HG02938 (cell line): ENCODE measurements around the gene TP53TG5.

Experiments
- ATAC-seq: cut with Tn5 transposase; IDR thresholded peaks from one replicate; pipeline ENCODE4 v1.9.1; 2021; ENCODE audit warnings: mild to moderate bottlenecking, moderate library complexity; ENCODE audit not compliant: unreplicated experiment

Gene TP53TG5

DNA sequence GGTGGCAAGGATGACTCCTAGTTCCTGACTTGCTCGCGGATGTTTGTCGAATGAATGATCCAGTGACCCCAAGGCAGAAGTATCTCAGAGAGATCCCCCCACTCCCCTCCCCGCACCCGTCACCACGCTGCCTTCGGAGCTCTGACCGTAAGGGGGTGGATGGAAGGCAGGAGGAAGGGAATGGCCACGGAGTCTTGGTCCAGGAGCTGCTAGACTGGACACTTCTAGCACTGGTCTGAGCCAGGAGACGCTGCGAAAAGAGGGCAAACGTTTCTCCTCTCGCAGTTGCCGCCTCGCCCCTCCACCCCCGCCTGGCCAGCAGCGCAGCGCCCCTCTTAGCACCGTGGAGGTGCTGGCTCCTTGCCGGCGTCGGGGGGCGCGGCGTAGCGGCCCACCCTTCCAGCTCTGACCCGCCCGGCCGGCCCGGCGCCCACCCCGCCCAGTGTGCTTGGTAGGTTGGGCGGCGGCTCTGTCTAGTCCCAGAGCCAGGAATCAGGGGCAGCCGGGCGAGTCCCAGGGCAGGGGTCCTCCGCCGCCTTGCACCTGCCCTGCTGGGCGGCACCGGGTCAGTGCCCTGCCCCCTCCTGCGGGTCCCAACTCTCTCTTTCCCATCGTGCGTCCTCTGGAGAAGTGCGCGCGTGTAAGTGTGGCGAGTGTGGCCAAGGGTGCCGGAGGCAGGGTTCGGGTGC lies 27.6 kb upstream of the TP53TG5 start:
- no peak for ATAC-seq

DNA sequence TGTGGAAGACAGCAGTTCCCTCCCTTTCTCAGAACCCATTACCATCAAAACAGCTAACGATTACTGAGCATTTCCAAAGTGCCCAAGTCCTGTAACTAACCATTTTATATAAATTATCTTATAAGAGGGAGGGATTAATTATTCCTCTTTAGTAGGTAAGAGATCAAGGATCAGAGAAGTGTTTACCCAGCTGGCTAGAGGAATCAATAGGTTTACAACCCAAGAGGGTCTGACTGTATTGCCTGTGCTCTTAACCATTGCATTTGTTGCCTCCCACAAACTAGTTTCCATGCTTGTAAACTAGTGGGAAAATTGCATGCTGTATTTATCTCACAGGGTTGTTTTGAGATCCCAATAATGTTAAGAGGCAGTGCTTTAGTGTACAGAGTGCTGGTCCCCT lies 26.3 kb upstream of the TP53TG5 start:
- ATAC-seq = no peak

DNA sequence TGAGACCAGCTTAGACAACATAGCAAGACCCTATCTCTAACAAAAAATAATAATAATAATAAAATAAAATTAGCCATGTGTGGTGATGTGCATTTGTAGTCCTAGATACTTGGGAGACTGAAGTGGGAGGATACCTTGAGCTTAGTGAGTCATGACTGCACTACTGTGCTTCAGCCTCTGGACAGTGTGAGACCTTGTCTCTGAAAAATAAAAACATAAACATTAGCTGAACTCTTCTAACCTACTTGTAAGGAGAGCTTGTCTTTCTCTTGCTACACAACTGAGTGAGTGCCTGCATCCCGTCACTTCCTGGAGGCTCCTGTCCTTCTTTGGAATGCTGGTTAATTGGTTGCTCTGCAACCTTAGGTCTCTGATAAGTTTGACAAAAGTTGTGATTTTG lies 24.8 kb upstream of the TP53TG5 start:
- ATAC-seq = no peak

DNA sequence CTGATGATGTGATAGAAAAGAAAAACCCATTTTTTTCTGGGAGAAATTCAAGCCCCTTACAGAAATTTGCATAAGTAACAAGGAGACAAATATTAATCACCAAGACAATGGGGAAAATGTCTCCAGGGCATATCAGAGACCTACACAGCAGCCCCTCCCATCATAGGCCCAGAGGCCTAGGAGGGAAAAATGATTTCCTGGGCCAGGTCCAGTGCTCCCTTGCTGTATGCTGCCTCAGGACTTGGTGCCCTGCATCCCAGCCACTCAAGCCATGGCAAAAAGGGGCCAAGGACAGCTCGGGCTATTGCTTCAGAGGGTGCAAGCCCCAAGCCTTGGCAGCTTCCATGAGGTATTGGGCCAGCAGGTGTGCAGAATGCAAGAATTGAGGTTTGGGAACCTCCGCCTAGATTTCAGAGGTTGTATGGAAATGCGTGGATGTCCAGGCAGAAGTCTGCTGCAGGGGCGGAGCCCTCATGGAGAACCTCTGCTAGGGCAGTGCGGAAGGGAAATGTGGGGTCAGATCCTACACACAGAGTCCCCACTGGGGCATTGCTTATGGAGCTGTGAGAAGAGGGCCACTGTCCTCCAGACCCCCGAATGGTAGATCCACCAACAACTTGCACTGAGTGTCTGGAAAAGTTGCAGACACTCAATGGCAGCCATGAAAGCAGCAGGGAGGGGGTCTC lies 22.4 kb upstream of the TP53TG5 start:
- ATAC-seq = no peak

DNA sequence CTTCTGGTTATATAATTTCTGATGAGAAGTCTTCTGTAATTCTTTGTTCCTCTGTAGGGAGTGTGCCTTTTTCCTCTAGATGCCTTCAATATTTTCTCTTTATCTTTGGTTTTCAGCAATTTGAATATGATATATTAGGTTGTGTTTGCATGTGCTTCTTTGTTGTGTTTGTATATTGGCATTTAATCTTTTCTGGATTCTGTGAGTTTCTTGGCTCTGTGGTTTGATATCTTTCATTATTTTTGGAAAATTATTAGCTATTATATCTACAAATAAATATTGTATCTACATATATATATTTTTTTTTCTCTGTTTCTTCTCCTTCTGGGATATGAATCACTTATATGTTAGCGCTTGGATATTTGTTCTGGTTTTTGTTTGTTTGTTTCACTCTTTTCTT lies 20.9 kb upstream of the TP53TG5 start:
- ATAC-seq = no peak

DNA sequence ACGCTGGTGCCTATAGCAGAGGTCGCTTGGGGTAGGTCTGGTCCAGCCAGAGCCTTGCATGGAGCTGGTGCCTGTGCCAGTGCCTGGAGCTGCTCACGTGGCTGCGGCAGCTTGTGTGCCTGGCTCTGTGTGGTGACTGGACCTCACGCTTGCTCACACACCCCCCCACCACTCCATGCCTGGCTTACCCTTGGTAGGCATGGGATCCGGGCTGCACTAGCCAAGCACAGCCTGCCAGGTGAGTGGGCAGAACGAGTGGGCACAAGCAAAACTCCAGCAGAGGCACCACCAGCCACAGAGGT lies 16.9 kb upstream of the TP53TG5 start:
- no peak for ATAC-seq

DNA sequence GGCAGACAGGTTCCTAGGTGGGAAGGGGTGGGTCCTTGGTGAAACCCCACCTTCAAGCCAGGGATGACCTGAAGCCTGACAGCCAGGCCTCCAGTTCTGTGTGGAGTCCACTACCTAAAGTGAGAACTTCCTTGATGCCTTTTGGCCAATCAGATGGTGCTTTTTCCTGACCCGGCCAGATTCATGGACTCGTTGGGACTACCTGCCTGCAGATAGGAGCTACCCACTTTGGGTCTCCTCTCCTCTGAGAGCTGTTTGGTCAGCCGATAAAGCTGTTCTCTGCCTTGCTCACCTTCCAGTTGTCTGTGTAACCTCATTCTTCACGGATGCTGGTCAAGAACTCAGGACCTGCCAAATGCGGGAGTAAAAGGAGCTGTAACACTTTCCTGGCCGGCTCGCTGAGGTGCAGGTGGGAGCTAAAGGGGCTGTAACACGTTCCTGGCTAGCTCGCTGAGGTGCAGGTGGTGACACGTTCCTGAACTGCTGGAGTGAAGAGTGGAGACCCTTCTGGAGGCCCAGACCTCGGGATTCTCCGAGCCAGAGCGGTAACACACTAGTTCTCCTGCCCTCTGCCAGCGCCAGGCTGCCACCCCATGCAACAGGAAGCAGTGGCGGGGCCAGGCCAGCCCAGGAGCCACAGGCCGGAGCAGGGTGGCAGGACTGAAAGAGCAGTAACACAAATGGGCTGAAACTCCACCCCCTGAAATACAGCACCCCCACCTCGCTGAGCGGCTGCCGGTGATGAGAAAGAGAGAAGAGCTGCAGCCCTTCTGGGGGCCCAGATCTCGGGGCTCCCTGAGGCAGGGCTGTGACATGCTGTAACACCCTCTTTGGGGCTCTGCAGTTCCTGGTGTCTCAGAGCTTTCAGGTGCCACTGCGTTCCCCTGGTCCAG lies 16.3 kb upstream of the TP53TG5 start:
- ATAC-seq = no peak

DNA sequence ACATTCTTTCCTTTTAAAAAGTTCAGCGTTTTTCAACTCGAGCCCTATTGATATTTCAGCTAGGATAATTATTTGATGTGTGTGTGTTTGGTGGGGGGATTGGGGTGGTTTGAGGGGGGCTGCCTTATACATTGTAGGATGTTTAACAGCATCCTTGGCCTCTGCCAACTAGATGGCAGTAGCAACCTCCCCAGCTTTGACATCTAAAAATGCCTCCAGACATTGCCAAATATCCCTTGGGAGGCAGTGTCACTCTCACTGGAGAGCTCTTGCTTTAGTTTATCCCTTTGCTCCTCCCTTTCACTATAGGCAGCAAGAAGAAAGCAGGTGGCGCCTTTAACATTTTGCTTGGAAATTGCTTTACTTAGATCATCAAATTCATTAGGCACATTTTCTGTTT lies 14.6 kb upstream of the TP53TG5 start:
- ATAC-seq = no peak

DNA sequence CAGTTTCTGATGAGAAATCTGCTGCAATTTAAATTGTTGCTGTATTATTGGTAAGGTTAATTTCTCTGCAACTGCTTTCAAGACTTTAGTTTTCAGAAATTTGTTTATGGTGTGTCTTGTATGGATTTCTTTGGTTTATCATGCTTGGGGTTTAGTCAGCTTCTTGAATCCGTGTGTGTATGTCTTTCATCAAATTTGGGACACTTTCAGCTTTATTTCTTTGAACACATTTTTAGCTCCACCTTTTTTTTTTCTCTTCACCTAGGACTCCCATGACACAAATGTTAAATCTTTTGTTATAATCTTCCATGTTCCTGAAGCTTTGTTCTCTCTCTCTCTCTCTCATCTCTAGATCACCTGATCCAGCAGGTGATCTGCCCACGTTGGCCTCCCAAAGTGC lies 13.4 kb upstream of the TP53TG5 start:
- ATAC-seq = no peak

DNA sequence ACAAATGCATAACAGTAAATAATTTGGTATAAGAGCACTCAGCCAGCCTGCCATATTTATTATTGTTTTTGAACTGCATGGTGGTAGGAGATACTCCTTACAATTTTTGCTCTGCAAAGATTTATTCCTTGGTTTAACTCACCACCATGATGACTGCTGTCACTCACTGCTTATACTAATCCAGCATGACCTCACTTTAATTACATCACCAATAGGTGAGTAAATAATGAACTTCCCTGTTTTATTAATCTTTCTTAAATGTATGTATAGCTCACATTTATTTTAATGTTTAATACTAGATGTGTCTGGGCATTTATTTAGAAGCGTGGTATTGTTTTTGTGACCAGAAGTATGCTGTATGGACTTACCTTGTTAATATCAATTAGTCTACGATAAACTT lies 12.8 kb upstream of the TP53TG5 start:
- no peak for ATAC-seq

DNA sequence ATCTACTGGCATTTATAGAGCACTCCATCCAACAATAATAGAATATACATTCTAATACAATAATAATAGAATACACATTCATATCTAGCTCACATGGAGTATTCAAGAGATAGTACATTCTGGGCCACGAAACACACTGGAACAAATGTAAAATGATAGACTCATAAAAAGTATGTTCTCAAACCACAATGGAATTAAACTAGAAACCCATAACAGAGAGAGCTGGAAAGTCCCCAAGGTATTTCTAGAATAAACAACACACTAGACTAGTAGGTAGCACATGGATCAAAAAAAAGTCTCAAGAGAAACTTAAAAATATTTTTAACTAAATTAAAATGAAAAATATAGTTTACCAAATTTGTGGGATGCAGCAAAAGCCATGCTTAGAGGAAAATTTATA lies 9.1 kb upstream of the TP53TG5 start:
- no peak for ATAC-seq

DNA sequence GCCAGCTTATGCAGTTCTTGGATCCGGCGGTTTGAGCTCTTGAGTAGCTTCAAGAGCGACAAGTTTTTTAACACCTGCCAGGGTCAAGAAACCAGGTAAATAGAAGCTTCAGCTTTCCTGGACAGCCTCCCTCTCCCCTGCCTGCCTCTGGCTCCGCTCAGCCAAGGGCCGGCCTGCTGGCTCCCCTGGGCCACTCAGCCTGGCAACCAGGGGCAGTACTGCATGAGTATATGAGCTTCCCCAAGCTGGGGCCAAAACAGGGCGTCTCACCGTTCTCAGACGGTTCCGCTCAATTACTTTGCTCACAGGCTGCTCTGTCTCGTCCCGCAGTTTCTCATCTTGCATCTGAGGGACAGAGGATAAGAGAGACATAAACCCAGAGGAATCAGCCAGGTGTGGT lies 856 bp downstream of the TP53TG5 start:
- no peak for ATAC-seq

DNA sequence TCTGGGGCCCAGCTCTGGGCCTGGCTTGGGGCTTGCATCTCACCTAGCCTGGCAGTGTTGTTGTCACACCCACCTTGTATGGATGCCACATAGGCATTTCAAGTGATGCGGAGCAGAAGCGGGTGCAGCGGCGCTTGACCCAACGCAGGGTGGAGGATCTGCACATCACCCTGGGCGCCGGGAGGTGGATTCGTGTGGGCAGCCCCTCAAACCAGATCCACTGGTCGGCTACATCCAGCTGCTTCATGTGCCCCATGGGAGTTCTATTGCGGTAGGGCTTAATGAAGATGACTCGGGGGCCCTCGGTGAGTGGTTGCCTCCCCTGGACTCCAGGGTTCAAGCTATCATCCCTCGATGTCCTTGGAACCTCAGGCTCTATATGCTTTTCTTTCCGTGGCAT lies 3.2 kb downstream of the TP53TG5 start:
- no peak for ATAC-seq

DNA sequence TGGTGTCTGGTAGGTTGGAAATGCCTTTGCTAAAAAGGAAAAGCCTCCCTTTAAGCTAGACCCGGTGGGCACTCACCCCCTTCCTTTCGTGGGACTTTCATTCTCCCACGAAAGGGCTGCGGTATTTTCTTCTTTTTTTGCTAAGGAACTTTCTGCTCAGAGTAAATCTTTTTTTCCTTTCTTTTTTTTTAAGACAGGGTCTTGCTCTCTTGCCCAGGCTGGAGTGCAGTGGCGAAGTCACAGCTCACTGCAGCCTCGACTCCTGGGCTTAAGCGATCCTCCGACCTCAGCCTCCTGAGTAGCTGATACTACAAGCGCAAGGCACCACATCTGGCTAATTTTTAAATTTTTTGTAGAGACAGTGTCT lies 4.0 kb downstream of the TP53TG5 start:
- no peak for ATAC-seq

DNA sequence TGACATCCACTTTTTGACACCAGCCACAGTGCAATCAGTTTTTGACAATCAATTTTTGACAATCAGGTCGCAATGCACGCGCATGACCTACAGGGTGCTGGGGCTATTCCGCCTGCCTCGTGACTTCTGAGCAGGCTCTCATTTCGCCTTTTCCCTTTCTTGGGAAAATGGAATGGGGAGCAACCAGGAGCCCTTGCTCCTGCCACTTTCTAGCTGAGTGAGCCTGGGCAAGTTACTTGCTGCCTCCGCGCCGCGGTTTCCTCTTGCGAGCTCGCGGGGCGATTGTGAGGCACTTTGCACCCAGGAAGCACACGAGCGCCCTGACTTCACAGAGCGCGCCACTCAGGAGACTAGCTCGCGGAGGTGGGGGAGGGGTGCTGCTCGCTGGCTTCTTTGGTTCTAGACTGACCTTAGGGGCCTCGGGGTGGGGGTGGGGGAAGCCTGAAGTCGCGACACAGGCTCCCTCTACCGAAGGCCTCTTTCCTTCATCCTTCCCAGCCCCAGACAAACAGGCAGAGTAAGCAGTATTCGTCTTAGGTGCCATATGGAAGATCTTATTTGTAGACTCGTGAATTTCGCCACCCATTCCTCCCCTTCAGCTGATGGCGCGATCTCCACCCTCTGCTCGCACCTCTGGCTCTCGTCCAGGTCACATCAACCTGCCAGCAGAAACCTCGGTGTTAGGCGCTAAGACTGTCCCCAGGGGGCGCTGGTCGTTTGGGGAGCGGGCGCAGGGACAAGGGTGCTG lies 4.6 kb downstream of the TP53TG5 start:
- ATAC-seq = peak; percentile 69

DNA sequence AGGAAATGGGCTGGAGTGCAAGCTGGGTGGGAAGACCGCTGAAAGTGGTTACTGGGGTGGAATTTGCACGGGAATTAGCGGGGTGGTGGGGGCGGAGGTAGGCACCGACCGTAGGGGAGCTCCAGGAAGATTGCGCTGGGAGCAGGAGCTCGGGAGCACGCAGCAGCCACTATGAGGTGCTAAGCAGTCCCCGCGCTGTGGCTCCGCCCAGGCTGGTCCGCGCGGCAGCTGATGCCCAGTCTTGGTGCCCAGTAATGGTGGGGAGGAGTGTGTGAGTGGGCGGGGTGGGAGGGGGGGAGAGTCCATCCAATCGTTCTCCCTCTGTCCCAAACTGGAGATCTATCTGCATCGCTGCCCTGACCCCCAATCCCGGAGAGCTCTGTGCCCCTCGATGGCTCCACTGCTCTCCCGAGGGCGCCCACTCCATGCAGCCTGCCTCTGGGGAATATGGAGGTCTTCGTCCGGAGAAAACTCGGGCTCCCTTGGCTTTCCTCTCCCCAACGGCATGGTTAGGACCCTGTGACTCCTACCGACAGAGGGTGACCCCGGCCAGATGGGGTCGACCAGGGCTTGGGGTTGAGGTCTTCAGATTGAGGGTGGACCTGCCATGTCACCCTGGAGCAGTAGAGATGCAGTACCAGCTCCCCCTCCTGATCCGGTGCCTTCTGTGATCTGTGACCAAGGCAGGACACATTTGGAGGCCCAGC lies 5.3 kb downstream of the TP53TG5 start:
- no peak for ATAC-seq

DNA sequence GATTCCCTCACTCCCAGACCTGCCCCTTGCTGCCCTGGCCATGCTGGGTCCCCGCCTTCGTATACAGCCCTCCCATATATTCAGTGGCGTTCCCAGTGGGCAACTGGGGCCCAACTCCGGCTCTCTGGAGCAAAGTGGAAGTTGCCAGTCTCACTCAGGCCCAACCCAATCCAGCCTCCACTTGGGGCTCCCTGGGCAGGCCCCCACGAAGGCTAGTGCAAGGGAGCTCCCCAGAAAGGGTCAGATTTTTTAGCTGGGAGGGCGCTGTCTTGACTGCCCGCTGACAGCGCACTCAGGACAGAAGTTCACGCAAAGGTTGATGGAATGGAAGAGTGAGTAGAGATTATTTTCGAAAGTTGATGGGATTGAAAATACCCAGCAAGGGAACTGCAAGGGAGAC lies 5.9 kb downstream of the TP53TG5 start:
- ATAC-seq = no peak

DNA sequence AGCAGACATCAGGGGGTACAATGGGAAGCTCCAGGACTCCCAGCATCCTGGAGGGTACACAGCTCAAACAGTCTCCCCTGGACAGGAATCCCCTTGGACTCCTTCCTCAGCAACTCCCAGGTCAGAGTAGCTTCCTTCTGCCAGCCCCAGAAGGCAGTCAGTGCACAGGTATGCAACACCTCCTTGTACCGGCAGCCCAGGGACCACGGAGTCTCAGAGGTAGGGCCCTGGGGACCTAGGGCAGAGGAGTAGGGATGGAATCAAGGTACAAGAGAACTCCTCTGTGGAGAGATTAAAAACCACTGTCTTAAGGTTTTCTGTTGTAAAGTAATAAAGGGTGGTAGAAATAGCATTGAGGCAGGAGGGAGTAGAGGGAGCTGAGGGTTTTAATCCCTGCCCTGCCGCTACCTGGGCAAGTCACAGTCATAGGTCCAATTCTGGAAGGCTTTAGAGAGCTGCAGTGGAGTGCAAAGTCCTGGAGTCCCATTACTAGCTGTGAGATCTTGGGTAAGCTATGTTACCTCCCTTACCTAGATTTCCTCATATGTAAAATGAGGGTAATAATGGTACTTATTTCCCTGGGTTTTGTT lies 7.5 kb downstream of the TP53TG5 start:
- no peak for ATAC-seq

DNA sequence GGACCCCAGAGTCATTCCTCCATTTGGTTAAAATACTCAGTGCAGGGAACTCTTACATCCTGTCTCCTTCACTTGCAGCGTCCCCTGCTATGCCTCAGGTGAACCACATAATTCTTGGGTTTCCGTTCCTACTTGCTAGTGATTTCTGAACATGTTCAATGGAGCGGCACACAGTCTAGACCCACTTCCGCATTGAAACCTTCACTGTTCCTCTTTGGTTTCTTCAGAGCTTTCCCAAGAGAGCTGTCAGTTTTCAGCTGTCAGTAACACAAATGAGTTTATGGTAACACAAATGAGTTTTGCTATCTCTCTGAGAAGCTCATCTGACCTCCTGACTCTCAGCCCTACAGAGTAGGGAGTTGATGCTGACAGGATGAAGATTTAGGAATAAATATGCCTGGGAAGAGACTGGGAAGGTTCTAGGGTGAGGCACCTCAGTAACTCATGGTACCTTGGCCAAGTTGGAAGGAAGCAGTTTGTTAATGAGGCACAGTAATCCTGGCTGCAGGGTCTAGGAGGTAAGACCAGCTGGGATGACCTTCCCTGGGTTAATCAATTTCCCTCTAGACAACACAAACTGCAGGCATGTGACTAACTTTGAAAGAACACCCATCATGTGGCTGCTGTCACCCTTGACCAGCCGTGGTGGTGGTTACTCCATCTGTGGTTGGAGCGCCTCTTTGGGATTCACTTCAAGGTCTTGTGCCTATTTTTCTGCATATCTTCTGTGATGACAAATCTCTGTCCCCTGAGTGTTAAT lies 9.7 kb downstream of the TP53TG5 start:
- ATAC-seq = peak; percentile 79

DNA sequence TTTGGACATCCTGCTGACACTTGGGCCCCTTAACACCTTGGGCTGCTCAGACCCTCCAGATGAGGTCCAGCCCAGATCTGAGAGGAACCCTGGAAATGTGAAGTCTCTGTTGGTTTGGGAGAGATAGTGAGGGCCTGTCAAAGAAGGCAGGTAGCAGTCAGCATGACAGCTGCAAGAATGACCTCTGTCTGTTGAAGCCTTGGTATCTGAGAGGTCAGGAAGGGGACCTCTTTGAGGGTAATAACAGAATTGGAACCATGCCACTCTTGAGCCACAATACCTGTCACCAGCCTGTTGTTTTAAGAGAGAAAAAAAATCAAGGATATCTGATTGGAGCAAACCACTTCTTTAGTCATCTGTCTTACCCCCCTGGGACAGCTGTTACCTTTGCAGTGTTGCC lies 11.0 kb downstream of the TP53TG5 start:
- ATAC-seq = no peak
